22Rv1 (cell line): ENCODE data around the gene ZBTB25.

Source experiments
- ZFX ChIP-seq: fragments of 450-650 bp; IDR thresholded peaks from 2 replicates; pipeline ENCODE4 v1.6.1; 2017; ENCODE audit warnings: antibody characterized with exemption, borderline replicate concordance
- TF ChIP-seq, protein P1 (sequence below): fragments of 450-650 bp; IDR thresholded peaks from 2 replicates; pipeline ENCODE4 v1.5.1; 2017; ENCODE audit warnings: mild to moderate bottlenecking

- TF ChIP-seq, protein P1, sequence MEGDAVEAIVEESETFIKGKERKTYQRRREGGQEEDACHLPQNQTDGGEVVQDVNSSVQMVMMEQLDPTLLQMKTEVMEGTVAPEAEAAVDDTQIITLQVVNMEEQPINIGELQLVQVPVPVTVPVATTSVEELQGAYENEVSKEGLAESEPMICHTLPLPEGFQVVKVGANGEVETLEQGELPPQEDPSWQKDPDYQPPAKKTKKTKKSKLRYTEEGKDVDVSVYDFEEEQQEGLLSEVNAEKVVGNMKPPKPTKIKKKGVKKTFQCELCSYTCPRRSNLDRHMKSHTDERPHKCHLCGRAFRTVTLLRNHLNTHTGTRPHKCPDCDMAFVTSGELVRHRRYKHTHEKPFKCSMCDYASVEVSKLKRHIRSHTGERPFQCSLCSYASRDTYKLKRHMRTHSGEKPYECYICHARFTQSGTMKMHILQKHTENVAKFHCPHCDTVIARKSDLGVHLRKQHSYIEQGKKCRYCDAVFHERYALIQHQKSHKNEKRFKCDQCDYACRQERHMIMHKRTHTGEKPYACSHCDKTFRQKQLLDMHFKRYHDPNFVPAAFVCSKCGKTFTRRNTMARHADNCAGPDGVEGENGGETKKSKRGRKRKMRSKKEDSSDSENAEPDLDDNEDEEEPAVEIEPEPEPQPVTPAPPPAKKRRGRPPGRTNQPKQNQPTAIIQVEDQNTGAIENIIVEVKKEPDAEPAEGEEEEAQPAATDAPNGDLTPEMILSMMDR: no peak
- TF ChIP-seq ZFX: no peak
Observed at GRCh38 chr14:64442300-64442988, 61.2 kb downstream of the ZBTB25 start.
